ENCODE measurements around the gene CD96.
A peak's percentile ranks its signal among the peaks of the same experiment; 100 is the strongest.
"Not testable (repeated sequence)": the region's sequence is repeated elsewhere in the genome, so short reads cannot be mapped to it uniquely, and the experiment has no call there.

Gene CD96

GRCh38 chr3:111561902-111562301, 19.9 kb downstream of the CD96 start:
- not testable (repeated sequence) for DNase-seq

DNA sequence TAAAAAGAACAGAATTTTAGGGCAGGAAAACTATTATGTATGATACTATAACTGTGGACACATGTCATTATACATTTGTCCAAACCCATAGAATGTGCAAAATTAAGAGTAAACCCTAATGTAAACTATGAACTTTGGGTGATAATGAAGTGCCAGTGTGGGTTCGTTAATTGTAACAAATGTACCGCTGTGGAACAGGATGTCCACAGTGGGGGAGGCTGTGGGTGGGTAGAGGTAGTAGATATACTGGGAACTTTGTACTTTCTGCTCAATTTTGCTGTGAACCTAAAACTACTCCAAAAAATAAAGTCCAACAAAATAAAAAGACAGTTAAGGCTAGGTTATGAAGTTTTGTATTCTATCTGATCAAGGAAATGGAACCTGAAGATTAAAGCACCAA, 24.8 kb downstream of the CD96 start:
- no peak for DNase-seq

DNA sequence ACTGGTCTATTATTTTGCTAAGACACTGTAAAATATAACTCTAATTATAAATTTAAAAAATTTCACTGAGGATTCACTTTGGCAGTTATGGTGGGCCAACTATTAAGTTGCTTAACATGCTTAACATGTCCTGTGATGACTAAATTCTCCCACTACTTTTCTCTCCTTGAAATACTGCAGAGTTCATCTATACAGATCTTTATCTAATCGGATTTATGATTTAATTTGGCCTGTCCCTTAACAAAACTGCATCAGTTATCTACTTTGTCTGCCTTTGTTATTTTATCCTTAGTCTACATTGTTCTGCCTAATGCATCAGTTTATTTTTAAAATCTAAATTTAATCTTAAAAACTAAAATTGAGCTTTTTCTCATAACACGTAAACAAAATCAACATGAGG, 26.4 kb downstream of the CD96 start:
- DNase-seq = no peak

DNA sequence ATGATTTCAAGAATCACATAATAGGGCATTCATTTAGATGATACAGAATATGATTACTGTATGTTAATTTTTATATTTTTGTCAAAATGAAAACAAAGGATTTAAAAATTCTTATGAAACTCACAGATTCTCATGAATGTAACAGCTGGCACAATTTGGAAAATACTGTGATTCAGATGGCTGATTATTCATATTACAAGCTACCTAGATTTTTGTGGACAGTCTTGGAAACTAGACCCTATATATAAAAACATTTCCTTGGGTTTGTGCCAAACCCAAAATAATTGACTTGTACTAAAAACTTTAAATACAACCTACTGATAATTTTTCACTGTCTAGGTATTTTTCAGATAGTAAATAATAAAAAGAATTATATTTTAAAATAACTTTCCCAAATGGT, 26.9 kb downstream of the CD96 start:
- DNase-seq = no peak

- no peak for DNase-seq
Measured at GRCh38 chr3:111570404-111571030, 28.5 kb downstream of the CD96 start.

DNA sequence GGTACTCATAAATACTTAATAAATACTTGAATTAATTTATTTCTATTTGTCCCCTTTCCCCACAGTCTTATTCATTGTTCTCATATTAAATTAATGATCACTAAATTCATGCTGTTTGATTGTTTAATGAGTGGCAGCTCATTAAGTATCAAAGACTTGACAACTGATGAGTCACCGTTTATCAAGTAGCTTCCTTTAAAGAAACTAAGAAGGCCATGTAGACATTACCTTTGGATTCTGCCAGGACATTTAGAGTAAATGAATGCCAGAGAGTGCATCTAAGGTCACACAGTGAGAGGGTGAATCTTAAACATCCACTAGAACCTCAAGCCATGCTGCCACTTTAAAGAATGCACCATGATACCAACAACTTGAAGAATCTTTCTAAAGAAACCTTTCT, 29.3 kb downstream of the CD96 start:
- DNase-seq = no peak

DNA sequence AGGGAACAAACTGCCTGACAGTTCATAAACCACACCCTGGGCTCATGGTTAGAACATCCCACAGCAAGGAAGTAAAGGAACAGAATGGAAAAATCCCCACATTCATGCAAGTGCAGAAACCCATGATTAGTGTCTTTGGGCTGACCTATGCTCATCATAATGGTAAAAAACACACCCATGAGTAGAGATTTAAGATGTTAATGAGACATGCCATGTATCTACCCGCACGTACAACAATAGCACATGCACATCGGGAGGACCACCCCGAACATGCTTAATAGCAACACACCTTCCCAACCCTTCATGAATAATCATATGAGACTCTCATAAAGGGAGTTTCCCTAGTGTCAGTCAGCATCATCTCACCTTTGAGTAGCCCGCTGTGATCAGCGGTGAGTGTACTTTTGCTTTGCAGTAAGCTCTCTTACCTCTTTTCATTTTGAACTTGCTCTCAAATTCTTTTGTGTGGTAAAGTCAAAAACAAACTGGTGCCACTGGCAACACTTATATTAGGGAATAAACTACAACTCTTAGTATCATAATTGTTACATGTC, 30.0 kb downstream of the CD96 start:
- DNase-seq = peak in 1 of 2 donors; percentile 41

DNA sequence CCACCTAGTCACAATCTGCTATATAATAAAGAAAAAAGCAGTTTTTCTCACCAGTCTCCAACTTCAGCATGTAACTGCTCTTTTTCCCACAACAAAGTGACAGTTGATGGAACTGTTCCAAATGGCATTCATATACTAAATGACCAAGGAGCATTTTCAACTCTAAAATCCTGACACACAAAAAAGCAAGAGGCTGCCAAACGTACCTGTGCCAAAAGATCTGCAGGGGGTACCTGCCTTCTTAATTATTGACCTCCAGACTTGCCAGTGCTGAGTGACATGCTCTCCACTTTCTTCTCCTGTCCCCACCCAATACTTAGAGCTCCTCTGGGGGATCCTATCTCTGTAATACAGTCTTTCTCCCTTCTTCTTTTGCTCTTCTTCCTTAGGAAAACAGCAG, 35.1 kb downstream of the CD96 start:
- no peak for DNase-seq

- DNase-seq = peak in 1 of 2 donors; percentile 50
Measured at GRCh38 chr3:111577798-111578685, 36.0 kb downstream of the CD96 start.

DNA sequence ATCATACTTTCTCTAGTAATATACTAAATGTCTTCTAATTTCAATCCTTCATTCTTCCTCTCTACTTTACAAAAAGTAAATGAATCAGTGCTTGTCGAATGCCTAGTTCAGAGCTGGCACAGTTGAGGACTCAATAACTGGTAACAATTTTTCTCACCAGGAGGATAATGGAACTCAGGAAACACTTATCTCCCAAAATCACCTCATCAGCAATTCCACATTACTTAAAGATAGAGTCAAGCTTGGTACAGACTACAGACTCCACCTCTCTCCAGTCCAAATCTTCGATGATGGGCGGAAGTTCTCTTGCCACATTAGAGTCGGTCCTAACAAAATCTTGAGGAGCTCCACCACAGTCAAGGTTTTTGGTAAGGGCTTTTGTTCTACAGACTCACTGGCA, 36.9 kb downstream of the CD96 start:
- DNase-seq = no peak

GRCh38 chr3:111579495-111579894, 37.5 kb downstream of the CD96 start:
- DNase-seq = no peak

DNA sequence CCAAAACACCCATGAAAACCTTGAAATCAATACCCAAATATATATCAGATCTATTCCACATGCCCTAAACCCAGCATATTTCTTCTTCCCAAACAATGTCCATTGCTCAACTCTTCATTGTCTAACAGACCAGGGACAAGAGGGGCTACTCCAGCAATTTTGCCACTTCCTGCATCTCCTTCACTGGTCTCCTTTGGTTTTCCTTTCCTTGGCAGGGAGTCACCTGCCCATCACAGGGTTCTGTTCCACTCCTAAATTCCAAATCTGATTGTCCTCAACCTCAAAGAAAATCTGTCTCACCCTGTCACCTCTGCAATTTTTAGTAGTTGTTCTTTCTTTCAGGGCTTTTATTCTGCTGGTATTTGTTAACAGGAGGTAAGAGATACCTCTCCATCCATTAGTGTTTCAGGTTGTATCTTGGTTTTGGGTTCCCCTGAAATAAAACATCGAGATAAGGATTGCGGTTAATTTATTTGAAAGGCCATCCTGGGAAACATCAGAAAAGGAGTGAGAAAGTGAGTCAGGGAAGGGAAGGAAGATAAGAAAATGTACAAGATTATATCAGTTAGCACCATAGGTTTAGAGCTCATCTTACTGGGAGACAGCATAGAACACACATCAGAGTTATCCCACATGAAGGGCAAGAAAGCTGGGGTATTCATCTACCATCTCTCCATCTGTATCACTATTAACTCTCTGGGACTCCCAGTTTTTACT, 39.6 kb downstream of the CD96 start:
- DNase-seq = no peak

DNA sequence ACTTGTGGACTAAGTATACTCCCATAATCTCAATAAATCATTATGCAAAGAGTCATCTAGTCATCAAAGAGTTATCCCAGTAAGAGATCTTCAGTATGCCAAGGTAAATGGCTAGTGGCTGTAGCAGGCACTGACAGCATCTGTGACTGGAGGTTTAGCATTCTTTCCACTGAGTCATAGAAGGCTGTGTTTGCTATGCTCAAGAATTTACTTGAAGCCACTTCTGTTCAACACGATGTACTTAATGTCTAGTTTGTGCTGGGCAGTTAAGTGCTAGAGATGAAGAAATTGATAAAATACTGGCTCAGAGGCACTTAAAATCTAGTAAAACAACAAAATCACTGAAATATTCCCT, 40.1 kb downstream of the CD96 start:
- DNase-seq = no peak

DNA sequence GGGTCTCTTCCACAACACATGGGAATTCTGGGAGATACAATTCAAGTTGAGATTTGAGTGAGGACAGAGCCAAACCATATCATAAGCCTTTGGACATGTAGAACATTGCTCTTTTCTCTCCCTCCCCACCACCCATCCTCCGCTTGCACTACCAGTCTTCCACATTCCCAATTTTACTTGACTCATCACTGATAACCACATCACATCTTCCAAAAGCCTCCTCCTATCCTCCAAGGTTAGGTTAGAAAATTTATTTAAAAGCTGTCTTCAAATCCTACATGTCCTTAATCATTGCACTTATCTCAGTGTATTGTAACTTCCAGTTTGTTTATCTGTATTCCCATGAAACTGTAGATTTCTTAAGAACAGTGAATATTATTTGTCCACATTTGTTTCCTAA, 42.7 kb downstream of the CD96 start:
- no peak for DNase-seq

- no peak for DNase-seq
Measured at GRCh38 chr3:111585217-111585616, 43.2 kb downstream of the CD96 start.

GRCh38 chr3:111588527-111588926, 46.5 kb downstream of the CD96 start:
- no peak for DNase-seq

- DNase-seq = no peak
Measured at GRCh38 chr3:111589303-111590142, 47.5 kb downstream of the CD96 start.

GRCh38 chr3:111590143-111590491, 48.1 kb downstream of the CD96 start:
- no peak for DNase-seq

DNA sequence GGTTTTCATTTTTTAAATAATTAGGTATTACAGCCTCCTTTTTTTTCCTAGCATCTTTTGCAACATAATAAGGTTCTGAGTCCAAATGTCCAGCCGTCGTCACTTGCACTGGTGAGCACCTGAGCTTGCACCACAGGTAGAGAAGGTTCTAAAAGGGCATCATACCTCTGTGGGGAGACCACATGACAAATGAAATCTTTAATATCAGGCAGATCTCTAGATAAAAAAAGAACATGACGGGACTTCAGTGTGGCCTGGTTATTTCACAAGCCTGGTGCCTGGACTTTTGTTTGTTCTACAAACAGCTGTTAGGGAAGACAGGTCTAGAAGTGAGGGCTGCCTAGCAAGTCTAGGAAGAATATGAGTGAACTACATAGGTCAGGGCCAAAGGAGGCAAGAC, 49.6 kb downstream of the CD96 start:
- no peak for DNase-seq

GRCh38 chr3:111592143-111592542, 50.1 kb downstream of the CD96 start:
- no peak for DNase-seq

GRCh38 chr3:111592936-111593335, 50.9 kb downstream of the CD96 start:
- no peak for DNase-seq

DNA sequence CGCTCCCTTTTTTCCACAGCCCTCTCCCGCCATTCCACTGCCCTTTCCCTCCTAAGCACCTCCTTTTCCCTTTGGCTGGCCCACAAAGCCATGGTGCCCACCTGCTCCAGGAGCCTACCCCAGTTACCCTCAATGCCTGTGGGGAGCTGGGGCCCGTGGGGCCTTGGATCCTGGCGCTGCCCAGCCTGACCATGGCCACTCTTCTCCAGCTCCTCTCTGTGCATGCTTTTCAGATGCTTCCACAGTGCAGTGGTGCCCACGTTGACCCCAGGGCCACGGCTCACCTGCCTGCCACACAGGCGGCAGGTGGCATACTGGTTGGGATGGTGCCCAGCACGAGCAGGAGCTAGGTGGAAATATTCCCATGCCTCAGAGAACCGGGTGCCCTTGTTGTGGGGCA, 51.7 kb downstream of the CD96 start:
- no peak for DNase-seq

DNA sequence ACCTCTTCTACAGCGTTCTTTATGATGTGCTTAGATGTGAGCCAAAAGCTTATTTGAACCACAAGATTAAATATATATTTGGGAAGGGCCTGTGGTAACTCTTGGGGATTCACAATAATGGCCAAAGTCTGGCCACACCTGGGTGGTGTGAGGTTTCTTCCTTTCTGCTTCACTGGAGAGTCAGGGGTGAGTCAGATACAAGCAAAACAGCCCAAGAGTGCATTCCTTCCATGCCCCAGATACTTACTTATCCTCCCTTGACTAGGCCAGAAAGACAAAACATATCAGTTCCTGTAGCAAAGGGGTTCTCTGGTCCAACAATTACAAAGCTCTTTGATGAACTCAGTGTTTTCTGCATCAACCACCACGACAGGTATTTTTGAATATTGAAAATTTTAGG, 52.2 kb downstream of the CD96 start:
- no peak for DNase-seq

Data from CD4-positive, alpha-beta T cell treated with Interleukin-4 for 1 hour (primary cell).